Common myeloid progenitor, CD34-positive (primary cell): ENCODE measurements around the gene KCNQ4.

Source experiments
- CTCF ChIA-PET: fragments of 350-600 bp; sonication (Branson Sonifier 250); formaldehyde crosslinking; loops from one replicate; lab custom pipeline; 2021; ENCODE audit warnings: antibody characterized with exemption; lab: Charles Lee
- POLR2A ChIA-PET: fragments of 350-600 bp; sonication (Branson Sonifier 250); formaldehyde crosslinking; loops from one replicate; lab custom pipeline; 2021; ENCODE audit warnings: antibody characterized with exemption; lab: Charles Lee
- DNase-seq, 3 donors: peaks; one replicate each; pipeline versions ENCODE4 v3.0.0 to v3.0.0-alpha.2; 2013
- H3K27ac ChIP-seq, 2 experiments: 1 replicate in 1 of 2; 2 replicates in 1 of 2; pipeline ENCODE4 v1.7.0; 2013; ENCODE audit warnings: inconsistent platforms in 2 of 2, low read length in 2 of 2, mild to moderate bottlenecking in 2 of 2, low read depth in 1 of 2, moderate library complexity in 1 of 2; ENCODE audit not compliant: severe bottlenecking in 2 of 2, insufficient read depth in 1 of 2, poor library complexity in 1 of 2
- H3K27me3 ChIP-seq, 5 experiments: replicated peaks in 2 of 5; 1 replicate in 3 of 5; 2 replicates in 2 of 5; pipeline versions ENCODE4 v1.6.1 to v1.7.0; 2013; ENCODE audit warnings: low read length in 4 of 5, mild to moderate bottlenecking in 2 of 5, moderate library complexity in 2 of 5, inconsistent platforms in 1 of 5; ENCODE audit not compliant: insufficient read depth in 5 of 5, control insufficient read depth in 4 of 5
- H3K36me3 ChIP-seq, 4 experiments: 1 replicate in 2 of 4; 2 replicates in 2 of 4; pipeline versions ENCODE4 v1.6.1 to v1.7.0; 2013; ENCODE audit warnings: low read length in 3 of 4, control low read depth in 1 of 4, mild to moderate bottlenecking in 1 of 4; ENCODE audit not compliant: control insufficient read depth in 4 of 4, insufficient read depth in 4 of 4
- H3K4me1 ChIP-seq, 4 experiments: 1 replicate in 3 of 4; 2 replicates in 1 of 4; pipeline versions ENCODE4 v1.6.1 to v1.7.1; 2013; ENCODE audit warnings: low read length in 3 of 4, mild to moderate bottlenecking in 3 of 4, control low read depth in 1 of 4, inconsistent platforms in 1 of 4, moderate library complexity in 1 of 4; ENCODE audit not compliant: control insufficient read depth in 4 of 4, insufficient read depth in 4 of 4; ENCODE audit errors: control extremely low read depth in 1 of 4
- H3K4me3 ChIP-seq, 7 experiments: 1 replicate in 4 of 7; 2 replicates in 3 of 7; pipeline versions ENCODE4 v1.5.1 to v1.7.0; 2013; ENCODE audit warnings: mild to moderate bottlenecking in 7 of 7, low read length in 6 of 7, moderate library complexity in 6 of 7, inconsistent platforms in 2 of 7, low read depth in 2 of 7, control low read depth in 1 of 7; ENCODE audit not compliant: insufficient read depth in 4 of 7, control insufficient read depth in 1 of 7; ENCODE audit errors: extremely low read depth in 1 of 7
- H3K9me3 ChIP-seq, 5 experiments: 1 replicate in 4 of 5; 2 replicates in 1 of 5; pipeline versions ENCODE4 v1.6.1 to v1.7.1; 2013; ENCODE audit warnings: low read length in 4 of 5, mild to moderate bottlenecking in 2 of 5, inconsistent platforms in 1 of 5, low read depth in 1 of 5, moderate library complexity in 1 of 5; ENCODE audit not compliant: control insufficient read depth in 4 of 5, insufficient read depth in 2 of 5; ENCODE audit errors: control extremely low read depth in 1 of 5
- WGBS: methylation state at CpG from one replicate; pipeline ENCODE4 v1.1.5; 2013; ENCODE audit not compliant: insufficient coverage; 5-methylcytosine and 5-hydroxymethylcytosine counted together

KCNQ4 gene

DNA sequence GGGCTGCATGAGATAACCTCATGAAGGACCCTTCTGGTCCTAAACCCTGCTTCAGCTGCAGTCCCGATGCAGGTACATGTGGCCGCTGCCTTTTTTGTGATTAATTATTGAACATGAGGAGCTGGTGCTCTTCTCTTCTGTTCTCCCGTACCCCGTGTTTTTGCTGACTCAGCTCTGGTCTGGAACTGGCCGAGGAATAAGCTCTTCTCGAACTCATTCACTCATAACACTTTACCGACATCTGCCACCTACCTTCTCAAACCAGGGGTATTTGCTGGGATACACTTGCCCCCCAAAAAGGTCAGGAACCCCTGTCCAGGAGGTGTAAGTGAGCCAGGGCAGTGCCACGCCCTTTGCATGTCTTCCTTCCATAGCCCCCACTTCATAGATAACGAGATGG is 31.8 kb downstream of the KCNQ4 start:
- no peaks in the 10 kb centered on the region for H3K36me3 ChIP-seq
- H3K4me1 ChIP-seq, result peaks cover 0 to 18% (median 14%) of the 10 kb centered on the region in 4 experiments
- ChIA-PET CTCF (interaction anchor here (1.8 to 3.4 kb wide), 2 partner anchors 11 to 41 kb away, joined by 6 to 10 read pairs; no protein-coding TSS in a partner anchor), POLR2A (no interaction called here)
- DNase-seq, result no peak
- 100% methylated on average over 2 of the region's 9 CpGs for WGBS
- no peak overlapping the region for H3K27ac ChIP-seq
- no peaks in the 10 kb centered on the region for H3K9me3 ChIP-seq
- H3K27me3 ChIP-seq, result peaks cover 0 to 23% (median 16%) of the 10 kb centered on the region in 5 experiments
- no peak overlapping the region for H3K4me3 ChIP-seq

GRCh38 chr1:40817791-40818263 is 34.2 kb downstream of the KCNQ4 start:
- CTCF ChIA-PET, result interaction anchor here (1.5 to 3.4 kb wide), 2 partner anchors 32 to 43 kb away, joined by 7 to 10 read pairs; no protein-coding TSS in a partner anchor
- WGBS, result 35% methylated on average over 19 of the region's 19 CpGs
- H3K4me3 ChIP-seq, result peak overlapping the region in 4 of 7 experiments; percentile 25 to 69 (median 52)

DNA sequence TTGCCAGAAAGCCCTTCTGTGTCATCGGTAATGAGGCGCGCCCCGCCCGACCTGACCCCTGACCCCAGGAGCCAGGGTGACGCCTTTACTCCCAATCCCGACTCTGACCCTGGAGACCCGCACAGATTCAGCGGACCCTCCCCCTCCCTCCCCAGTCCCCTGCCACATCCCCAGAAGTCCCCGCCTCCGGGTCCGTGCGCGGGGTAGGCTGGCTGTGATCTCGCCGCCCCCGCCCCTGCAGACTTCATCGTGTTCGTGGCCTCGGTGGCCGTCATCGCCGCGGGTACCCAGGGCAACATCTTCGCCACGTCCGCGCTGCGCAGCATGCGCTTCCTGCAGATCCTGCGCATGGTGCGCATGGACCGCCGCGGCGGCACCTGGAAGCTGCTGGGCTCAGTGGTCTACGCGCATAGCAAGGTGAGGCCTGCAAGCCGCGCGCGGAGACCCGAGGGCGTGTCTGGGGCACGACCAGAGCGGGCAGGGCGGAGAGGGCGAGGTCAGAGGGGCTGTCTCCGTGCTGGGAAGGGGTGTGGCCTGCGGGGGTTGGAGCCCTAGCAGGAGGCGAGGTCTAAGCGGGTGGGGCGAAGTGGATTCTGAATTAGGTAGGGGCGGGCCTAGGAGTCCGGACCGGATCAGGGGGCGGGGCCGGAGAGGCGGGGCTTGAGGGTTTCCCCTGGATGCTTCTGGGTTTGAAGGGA is 34.8 kb downstream of the KCNQ4 start:
- ChIA-PET CTCF (interaction anchor here (1.7 to 3.4 kb wide), 2 partner anchors 44 kb away, joined by 5 to 10 read pairs; no protein-coding TSS in a partner anchor), POLR2A (no interaction called here)
- WGBS, result under 1% methylated on average over 50 of the region's 59 CpGs
- H3K27me3 ChIP-seq, result peaks cover 0 to 23% (median 16%) of the 10 kb centered on the region in 5 experiments
- peak overlapping the region in 6 of 7 experiments; percentile 38 to 69 (median 52) for H3K4me3 ChIP-seq
- peak; percentile 69 to 81 (median 79) for DNase-seq
- H3K27ac ChIP-seq, result no peak overlapping the region
- H3K9me3 ChIP-seq, result no peaks in the 10 kb centered on the region
- H3K36me3 ChIP-seq, result no peaks in the 10 kb centered on the region
- peaks cover 0 to 28% (median 20%) of the 10 kb centered on the region in 4 experiments for H3K4me1 ChIP-seq

More at GRCh38 chr1:40817791-40818263, 34.2 kb downstream of the KCNQ4 start:
- peak in 1 of 3 donors; percentile 56 for DNase-seq
- no peak overlapping the region for H3K27ac ChIP-seq
- POLR2A ChIA-PET, result no interaction called here
- H3K27me3 ChIP-seq, result peaks cover 0 to 23% (median 16%) of the 10 kb centered on the region in 5 experiments
- no peaks in the 10 kb centered on the region for H3K9me3 ChIP-seq
- no peaks in the 10 kb centered on the region for H3K36me3 ChIP-seq
- H3K4me1 ChIP-seq, result peaks cover 0 to 28% (median 20%) of the 10 kb centered on the region in 4 experiments

- peaks cover 0 to 28% (median 20%) of the 10 kb centered on the region in 4 experiments for H3K4me1 ChIP-seq
- ChIA-PET CTCF (interaction anchor here (1.7 kb wide), 1 partner anchor 44 kb away, joined by 5 read pairs; no protein-coding TSS in a partner anchor), POLR2A (no interaction called here)
- WGBS, result 71% methylated on average over 18 of the region's 26 CpGs
- H3K36me3 ChIP-seq, result no peaks in the 10 kb centered on the region
- H3K9me3 ChIP-seq, result no peaks in the 10 kb centered on the region
- H3K27ac ChIP-seq, result no peak overlapping the region
- H3K4me3 ChIP-seq, result peak overlapping the region in 1 of 7 experiments; percentile 69
- no peak for DNase-seq
- H3K27me3 ChIP-seq, result peaks cover 0 to 23% (median 16%) of the 10 kb centered on the region in 5 experiments
These were observed 35.5 kb downstream of the KCNQ4 start for GRCh38 chr1:40819101-40819500.

- ChIA-PET CTCF (interaction anchor here (0.5 to 1.7 kb wide), 8 partner anchors 10 to 117 kb away, joined by 3 to 6 read pairs (median 4); no protein-coding TSS in a partner anchor), POLR2A (no interaction called here)
- 94% methylated on average over 3 of the region's 3 CpGs for WGBS
- Histone ChIP-seq H3K9me3 (no peaks in the 10 kb centered on the region), H3K4me3 (no peak overlapping the region), H3K4me1 (peaks cover 0 to 39% (median 30%) of the 10 kb centered on the region in 4 experiments), H3K27ac (no peak overlapping the region), H3K36me3 (no peaks in the 10 kb centered on the region), H3K27me3 (peaks cover 0 to 23% (median 16%) of the 10 kb centered on the region in 5 experiments)
- DNase-seq, result peak in 1 of 3 donors; percentile 33
These were observed 36.7 kb downstream of the KCNQ4 start for GRCh38 chr1:40820251-40820797.

DNA sequence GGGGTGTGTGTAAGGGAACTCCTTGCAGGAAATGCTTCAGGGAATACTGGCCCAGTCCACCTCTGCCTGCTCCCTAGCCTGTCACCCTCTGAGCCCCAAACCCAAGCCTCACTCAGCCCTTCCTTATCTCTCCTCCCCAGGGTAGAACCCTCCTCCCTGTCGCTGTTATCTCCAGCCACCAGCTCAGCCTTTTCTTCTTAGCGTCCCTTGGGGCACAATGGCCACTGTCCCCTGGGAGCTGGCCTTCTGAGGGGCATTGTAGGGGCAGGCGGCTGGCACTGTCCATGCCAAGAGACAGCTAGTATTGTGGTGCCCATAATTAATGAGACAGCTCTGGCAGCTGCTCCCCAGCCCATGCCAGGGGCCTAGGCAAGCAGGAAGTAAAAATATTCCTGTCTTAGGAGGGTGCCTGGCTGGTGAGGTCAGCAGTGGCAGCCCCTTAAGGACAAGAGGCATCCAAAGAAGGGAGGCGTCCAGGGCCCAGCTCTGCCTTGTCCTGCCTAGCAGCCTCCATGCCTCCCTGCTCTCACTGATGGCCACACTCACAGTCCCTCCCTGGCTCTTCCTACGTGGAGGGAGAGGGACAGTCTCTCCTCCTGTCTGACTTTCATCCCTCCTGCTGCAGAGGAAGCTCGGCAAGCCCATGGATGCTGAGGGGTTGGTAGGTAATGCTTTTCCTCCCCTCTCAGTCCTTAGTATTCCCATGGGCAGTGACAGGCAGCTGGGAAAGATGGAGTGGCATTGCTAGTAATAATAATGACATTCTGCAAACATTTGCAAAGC is 37.5 kb downstream of the KCNQ4 start:
- Histone ChIP-seq H3K27me3 (peaks cover 0 to 23% (median 15%) of the 10 kb centered on the region in 5 experiments), H3K4me3 (no peak overlapping the region), H3K4me1 (peaks cover 0 to 47% (median 38%) of the 10 kb centered on the region in 4 experiments), H3K36me3 (no peaks in the 10 kb centered on the region), H3K27ac (peak overlapping the region in 1 of 2 experiments; percentile 65), H3K9me3 (no peaks in the 10 kb centered on the region)
- ChIA-PET POLR2A (no interaction called here), CTCF (interaction anchor here (0.9 to 1.7 kb wide), 8 partner anchors 9 to 133 kb away, joined by 3 to 6 read pairs (median 4); no protein-coding TSS in a partner anchor)
- 35% methylated on average over 4 of the region's 6 CpGs for WGBS
- DNase-seq, result peak in 2 of 3 donors; percentile 44 to 63
